Activated CD8-positive, alpha-beta memory T cell treated with anti-CD3 and anti-CD28 coated beads, Interleukin-2, amount 50 U/mL, for 4 hours (primary cell): Measurements from ENCODE around the gene PHC1.
"Not testable (repeated sequence)": the region's sequence is repeated elsewhere in the genome, so short reads cannot be mapped to it uniquely, and the experiment has no call there.

Experiments used
- DNase-seq: peaks from one replicate; pipeline ENCODE4 v3.0.0-alpha.2; 2020

Gene PHC1

GRCh38 chr12:8911606-8912268 is 2.6 kb upstream of the PHC1 start:
- DNase-seq, result no peak

- no peak for DNase-seq
Measured at GRCh38 chr12:8912914-8913313, 1.4 kb upstream of the PHC1 start.

- no peak for DNase-seq
Measured at GRCh38 chr12:8913702-8914032, 642 bp upstream of the PHC1 start.

- peak; percentile 62 for DNase-seq
Measured at GRCh38 chr12:8914716-8915526, 612 bp downstream of the PHC1 start.

GRCh38 chr12:8916154-8916553 is 1.8 kb downstream of the PHC1 start:
- DNase-seq, result no peak

GRCh38 chr12:8917031-8917430 is 2.7 kb downstream of the PHC1 start:
- no peak for DNase-seq

GRCh38 chr12:8917751-8918150 is 3.4 kb downstream of the PHC1 start:
- DNase-seq, result no peak

GRCh38 chr12:8919643-8920042 is 5.3 kb downstream of the PHC1 start:
- DNase-seq, result not testable (repeated sequence)

GRCh38 chr12:8922544-8922943 is 8.2 kb downstream of the PHC1 start:
- DNase-seq, result no peak

- DNase-seq, result not testable (repeated sequence)
Measured at GRCh38 chr12:8930655-8931323, 16.5 kb downstream of the PHC1 start.

GRCh38 chr12:8932464-8932863 is 18.2 kb downstream of the PHC1 start:
- not testable (repeated sequence) for DNase-seq

GRCh38 chr12:8934080-8934479 is 19.8 kb downstream of the PHC1 start:
- not testable (repeated sequence) for DNase-seq

- no peak for DNase-seq
Measured at GRCh38 chr12:8936735-8937134, 22.4 kb downstream of the PHC1 start.

- not testable (repeated sequence) for DNase-seq
Measured at GRCh38 chr12:8937842-8938442, 23.6 kb downstream of the PHC1 start.

GRCh38 chr12:8941691-8942478 is 27.6 kb downstream of the PHC1 start:
- DNase-seq, result no peak

- DNase-seq, result no peak
Measured at GRCh38 chr12:8943565-8944186, 29.4 kb downstream of the PHC1 start.

- DNase-seq, result no peak
Measured at GRCh38 chr12:8946733-8947132, 32.4 kb downstream of the PHC1 start.

GRCh38 chr12:8947737-8948136 is 33.4 kb downstream of the PHC1 start:
- no peak for DNase-seq

GRCh38 chr12:8948701-8949341 is 34.5 kb downstream of the PHC1 start:
- DNase-seq, result no peak

GRCh38 chr12:8949342-8950220 is 35.3 kb downstream of the PHC1 start, which contains the start of gene M6PR:
Gene M6PR, minus strand, starts transcription at chr12:8949645. Its CDS starts 3,241 bp downstream, at chr12:8946404.
- peak; percentile 90 for DNase-seq

GRCh38 chr12:8950221-8950527 is 35.9 kb downstream of the PHC1 start:
- no peak for DNase-seq
